H1 (cell line): ENCODE data around the gene KCTD19. TPM values are rescaled to one million over a fixed set of nuclear protein-coding genes. Genes with fewer than 3 reads are reported as not detected.

Experiments
- CREB1 ChIP-seq: IDR thresholded peaks from 2 replicates; pipeline ENCODE4 v1.6.1; 2012; ENCODE audit warnings: inconsistent platforms
- EGR1 ChIP-seq: IDR thresholded peaks from 2 replicates; pipeline ENCODE4 v1.6.1; 2011; ENCODE audit warnings: low read depth, low read length, borderline replicate concordance
- FOSL1 ChIP-seq: IDR thresholded peaks from 2 replicates; pipeline ENCODE4 v1.6.1; 2011; ENCODE audit warnings: mild to moderate bottlenecking, low read depth, low read length, moderate library complexity; ENCODE audit not compliant: insufficient read depth
- GABPA ChIP-seq: IDR thresholded peaks from 2 replicates; pipeline ENCODE4 v1.6.1; 2011; ENCODE audit warnings: mild to moderate bottlenecking, low read length, moderate library complexity, borderline replicate concordance; ENCODE audit not compliant: insufficient read depth
- JUN ChIP-seq: IDR thresholded peaks from 2 replicates; pipeline ENCODE4 v1.6.1; 2011; ENCODE audit warnings: low read depth, mild to moderate bottlenecking, improper control_type of control experiment, low read length
- KDM1A ChIP-seq: fragments of 200-600, 300-600 bp; sonication (generic); IDR thresholded peaks from 2 replicates; pipeline ENCODE4 v1.7.1; 2016; ENCODE audit warnings: mild to moderate bottlenecking, low read length, borderline replicate concordance
- MAFK ChIP-seq: IDR thresholded peaks from 2 replicates; pipeline ENCODE4 v1.6.1; 2012; ENCODE audit warnings: low read depth, mild to moderate bottlenecking, improper control_type of control experiment, low read length
- NRF1 ChIP-seq: IDR thresholded peaks from 2 replicates; pipeline ENCODE4 v1.6.1; 2011; ENCODE audit warnings: mild to moderate bottlenecking, low read depth, low read length, improper control_type of control experiment
- POLR2AphosphoS5 ChIP-seq: IDR thresholded peaks from 2 replicates; pipeline ENCODE4 v1.6.1; 2011; ENCODE audit warnings: low read depth, low read length
- RAD21 ChIP-seq, 2 experiments: IDR thresholded peaks in 1 of 2; conservative IDR thresholded peaks in 1 of 2; 2 replicates each; pipeline ENCODE4 v1.6.1; 2011; ENCODE audit warnings: low read depth in 2 of 2, low read length in 2 of 2, improper control_type of control experiment in 1 of 2, inconsistent platforms in 1 of 2, mild to moderate bottlenecking in 1 of 2, moderate library complexity in 1 of 2
- RXRA ChIP-seq: IDR thresholded peaks from 2 replicates; pipeline ENCODE4 v1.6.1; 2011; ENCODE audit warnings: low read depth, mild to moderate bottlenecking, low read length, moderate library complexity; ENCODE audit not compliant: insufficient read depth
- SIRT6 ChIP-seq: IDR thresholded peaks from one replicate; pipeline ENCODE4 v1.7.1; 2012; ENCODE audit warnings: low read length, inconsistent platforms
- SP1 ChIP-seq: IDR thresholded peaks from 2 replicates; pipeline ENCODE4 v1.6.1; 2011; ENCODE audit warnings: low read depth, low read length
- SRF ChIP-seq: IDR thresholded peaks from 2 replicates; pipeline ENCODE4 v1.6.1; 2011; ENCODE audit warnings: mild to moderate bottlenecking, low read depth, low read length, moderate library complexity
- TAF7 ChIP-seq: optimal IDR thresholded peaks from 2 replicates; pipeline ENCODE3; 2011; ENCODE audit warnings: low read depth, mild to moderate bottlenecking, inconsistent platforms, low read length, moderate library complexity, borderline replicate concordance
- TBP ChIP-seq: IDR thresholded peaks from 2 replicates; pipeline ENCODE4 v1.6.1; 2011; ENCODE audit warnings: low read depth, low read length, improper control_type of control experiment
- TEAD4 ChIP-seq: IDR thresholded peaks from 2 replicates; pipeline ENCODE4 v1.6.1; 2012; ENCODE audit warnings: low read depth, low read length, inconsistent platforms, mixed read lengths
- polyA plus RNA-seq, 7 experiments: library from polyadenylated mRNA; depleted of rRNA in 3 of 7; stranded (reverse) in 5 of 7; unstranded in 2 of 7; fragments of >200 nt in 5 of 7; fragments of 200-250 nt in 2 of 7; gene quantifications; 1 replicate in 5 of 7; 2 replicates in 1 of 7; 4 replicates in 1 of 7; pipeline versions ENCODE4 v1.2.1 to v1.2.3, GENCODE V29; 2011 to 2013; ENCODE audit warnings: missing spikeins in 2 of 7, mixed read lengths in 2 of 7
- total RNA-seq: library from RNA; stranded (reverse); fragmentation: NEBNext Ultra II Directional; extraction: Animal tissue kit (Norgen Biotek cat#: 25700); gene quantifications from 2 replicates; pipeline ENCODE4 v1.2.1, GENCODE V29; 2021
- TF ChIP-seq, protein P1 (sequence below): IDR thresholded peaks from 2 replicates; pipeline ENCODE4 v1.6.1; 2011; ENCODE audit warnings: low read length, improper control_type of control experiment
- TF ChIP-seq, protein P2 (sequence below): IDR thresholded peaks from 2 replicates; pipeline ENCODE4 v1.6.1; 2012; ENCODE audit warnings: inconsistent platforms
- TF ChIP-seq, protein P3 (sequence below): IDR thresholded peaks from 2 replicates; pipeline ENCODE4 v1.6.1; 2012; ENCODE audit warnings: inconsistent platforms

Gene KCTD19
- total and polyA plus RNA-seq, 2 of the 8 experiments (the other 6 are each of a cell fraction or from before 2014, with no cell fraction given) = 0.06 to 0.24 TPM

DNA sequence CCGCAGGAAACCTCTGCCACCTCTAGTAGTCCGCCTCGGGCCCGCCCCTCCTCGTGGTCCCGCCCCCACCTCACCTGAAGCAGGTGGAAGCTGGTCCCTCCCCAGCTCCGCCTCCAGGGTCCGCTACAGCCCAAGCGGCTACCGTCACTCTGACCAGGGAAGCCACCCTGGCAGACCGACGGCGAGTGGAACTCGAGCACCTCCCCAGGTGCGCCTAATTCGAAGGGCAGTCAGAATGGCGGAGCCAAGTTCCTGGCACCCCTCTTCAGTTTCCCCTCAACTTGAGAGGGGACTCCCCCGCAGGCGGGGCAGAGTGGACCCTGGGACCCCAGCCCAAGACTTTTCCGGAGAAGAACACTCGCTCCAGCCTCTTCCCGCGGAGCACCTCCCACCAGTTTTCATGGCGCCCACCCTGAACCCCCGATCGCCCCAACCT, 79.8 kb downstream of the KCTD19 start (continued):
- TF ChIP-seq TAF7 (peak; percentile 73), GABPA (no peak), TBP (peak; percentile 65), SRF (no peak), JUN (no peak), NRF1 (no peak), FOSL1 (no peak), RAD21 (IDR thresholded peaks at IDR 0.05 in 1 of 2, conservative IDR thresholded peaks at IDR 0.05 in 1 of 2; ENCODE audit: low read depth in 2 of 2, low read length in 2 of 2) (peak; percentile 21 to 52; a peak in 3 of 4 replicates), RXRA (no peak), SP1 (peak; percentile 56; the same call in 1 of the 2 replicates), KDM1A (no peak), TEAD4 (no peak), CREB1 (peak; percentile 31; the same call in 1 of the 2 replicates), EGR1 (no peak), MAFK (no peak), SIRT6 (no peak), POLR2AphosphoS5 (peak; percentile 81)
- TF ChIP-seq, protein P1, sequence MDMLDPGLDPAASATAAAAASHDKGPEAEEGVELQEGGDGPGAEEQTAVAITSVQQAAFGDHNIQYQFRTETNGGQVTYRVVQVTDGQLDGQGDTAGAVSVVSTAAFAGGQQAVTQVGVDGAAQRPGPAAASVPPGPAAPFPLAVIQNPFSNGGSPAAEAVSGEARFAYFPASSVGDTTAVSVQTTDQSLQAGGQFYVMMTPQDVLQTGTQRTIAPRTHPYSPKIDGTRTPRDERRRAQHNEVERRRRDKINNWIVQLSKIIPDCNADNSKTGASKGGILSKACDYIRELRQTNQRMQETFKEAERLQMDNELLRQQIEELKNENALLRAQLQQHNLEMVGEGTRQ = no peak
- TF ChIP-seq, protein P2, sequence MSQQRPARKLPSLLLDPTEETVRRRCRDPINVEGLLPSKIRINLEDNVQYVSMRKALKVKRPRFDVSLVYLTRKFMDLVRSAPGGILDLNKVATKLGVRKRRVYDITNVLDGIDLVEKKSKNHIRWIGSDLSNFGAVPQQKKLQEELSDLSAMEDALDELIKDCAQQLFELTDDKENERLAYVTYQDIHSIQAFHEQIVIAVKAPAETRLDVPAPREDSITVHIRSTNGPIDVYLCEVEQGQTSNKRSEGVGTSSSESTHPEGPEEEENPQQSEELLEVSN = peak; percentile 21; the same call in 1 of the 2 replicates
- TF ChIP-seq, protein P3, sequence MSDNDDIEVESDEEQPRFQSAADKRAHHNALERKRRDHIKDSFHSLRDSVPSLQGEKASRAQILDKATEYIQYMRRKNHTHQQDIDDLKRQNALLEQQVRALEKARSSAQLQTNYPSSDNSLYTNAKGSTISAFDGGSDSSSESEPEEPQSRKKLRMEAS = peak; percentile 69
